HG02943 (cell line): ENCODE results near the gene LRRC28.

Source experiments
- ATAC-seq: cut with Tn5 transposase; IDR thresholded peaks from one replicate; pipeline ENCODE4 v1.9.1; 2021; ENCODE audit warnings: mild to moderate bottlenecking, low read depth, moderate library complexity; ENCODE audit not compliant: unreplicated experiment

LRRC28 gene

DNA sequence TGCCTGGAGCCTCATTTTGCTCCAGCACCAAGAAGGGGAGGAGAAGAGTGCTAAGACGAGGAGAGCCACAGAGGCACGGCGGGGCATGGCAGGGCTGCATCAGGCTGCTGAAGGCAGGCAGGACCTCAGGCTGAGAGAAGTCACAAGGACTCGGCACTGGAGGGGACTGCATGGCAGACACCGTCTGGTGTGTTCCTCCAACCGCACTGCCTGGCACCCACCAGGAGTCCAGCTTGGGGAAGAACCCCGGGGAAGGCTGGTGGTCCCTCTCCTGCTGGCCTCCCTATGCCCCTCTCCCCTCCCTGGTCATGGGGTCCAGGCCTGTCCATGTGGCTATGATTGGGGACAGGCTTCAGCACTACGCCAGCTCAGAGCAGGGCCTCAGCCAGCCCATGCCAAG, 161.3 kb downstream of the LRRC28 start:
- ATAC-seq: no peak

DNA sequence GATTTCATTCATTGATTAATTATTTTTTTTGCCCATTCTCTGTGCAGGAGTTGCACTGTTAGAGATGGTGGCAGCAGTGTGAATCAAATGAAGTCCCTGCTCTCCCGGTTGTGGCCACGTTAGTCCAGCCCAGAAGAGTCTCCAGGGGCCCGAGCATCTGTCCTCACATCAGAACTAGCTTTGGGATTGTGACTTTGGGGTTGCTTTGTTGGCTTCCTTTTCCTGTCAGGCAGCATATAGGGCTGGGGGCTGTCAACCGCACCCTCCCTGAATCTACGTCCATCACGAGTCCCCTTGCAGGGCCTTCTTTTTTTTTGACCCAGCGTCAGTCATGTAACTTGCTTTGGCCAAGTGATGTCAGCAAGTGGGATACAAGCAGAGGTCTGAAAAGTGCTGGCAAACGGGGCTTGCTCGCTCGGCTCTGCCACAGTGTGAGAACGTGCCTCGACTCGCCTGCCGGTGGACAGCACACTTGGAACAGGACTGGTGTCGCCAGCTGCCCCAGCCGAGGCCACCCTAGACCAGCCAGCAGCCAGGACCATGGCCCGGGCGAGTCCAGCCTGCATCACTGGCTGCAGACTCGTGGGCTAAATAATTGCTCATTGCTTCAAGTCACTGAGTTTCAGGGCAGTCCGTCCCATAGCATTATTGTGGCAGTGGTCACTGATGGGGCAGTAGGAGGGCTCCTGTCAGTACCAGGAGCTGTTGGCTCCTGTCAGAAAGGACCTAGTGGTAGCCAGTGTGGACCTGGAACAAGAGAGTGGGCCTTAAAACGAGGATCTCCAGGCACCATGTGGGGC, 162.9 kb downstream of the LRRC28 start:
- ATAC-seq: no peak

DNA sequence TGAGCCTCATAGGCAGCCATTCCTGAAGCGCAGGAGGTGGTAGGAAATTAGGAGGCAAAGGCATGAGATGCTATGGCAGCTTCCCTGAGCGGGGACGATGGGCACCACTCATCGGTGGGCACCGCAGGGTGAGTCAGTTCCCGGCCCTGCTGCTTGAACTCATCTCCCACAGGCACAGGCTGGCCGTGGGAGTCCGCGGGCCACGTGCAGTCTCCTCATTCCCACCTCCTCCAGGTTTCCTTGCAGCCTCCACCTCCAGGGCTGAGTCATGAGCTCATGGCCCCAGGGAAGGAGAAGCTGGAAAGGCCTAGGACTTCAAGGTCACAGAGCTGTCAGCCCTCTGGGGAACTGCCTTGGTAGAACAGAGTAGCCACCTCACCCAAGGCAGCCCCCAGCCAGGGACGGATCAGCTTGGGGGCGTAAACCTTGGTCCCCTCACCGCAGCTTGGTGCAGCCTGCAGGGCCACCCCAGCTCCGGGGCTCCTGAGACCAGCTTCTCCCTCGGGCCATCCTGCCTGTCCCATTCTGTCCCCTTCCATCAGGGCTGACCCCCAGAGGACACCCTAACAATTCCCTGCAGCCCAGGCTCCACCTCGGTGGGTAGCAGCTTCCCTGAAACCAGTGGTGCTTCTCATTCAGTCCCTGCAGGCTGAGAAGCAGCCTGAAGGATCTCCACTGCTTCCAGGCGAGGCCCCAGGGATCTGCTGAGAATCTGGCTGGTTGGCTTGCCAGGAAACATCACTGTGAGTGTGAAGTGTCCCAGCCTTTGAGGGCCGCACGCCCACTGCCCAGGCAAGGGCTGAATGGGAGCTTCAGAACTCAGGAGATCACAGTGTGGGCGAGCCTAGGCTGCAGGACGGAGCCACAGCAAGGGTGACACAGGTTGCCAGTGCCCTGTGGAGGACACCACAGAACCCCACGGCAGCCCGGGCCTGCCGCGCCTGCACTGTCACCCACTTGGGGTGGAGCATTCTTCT, 163.8 kb downstream of the LRRC28 start:
- no peak for ATAC-seq

DNA sequence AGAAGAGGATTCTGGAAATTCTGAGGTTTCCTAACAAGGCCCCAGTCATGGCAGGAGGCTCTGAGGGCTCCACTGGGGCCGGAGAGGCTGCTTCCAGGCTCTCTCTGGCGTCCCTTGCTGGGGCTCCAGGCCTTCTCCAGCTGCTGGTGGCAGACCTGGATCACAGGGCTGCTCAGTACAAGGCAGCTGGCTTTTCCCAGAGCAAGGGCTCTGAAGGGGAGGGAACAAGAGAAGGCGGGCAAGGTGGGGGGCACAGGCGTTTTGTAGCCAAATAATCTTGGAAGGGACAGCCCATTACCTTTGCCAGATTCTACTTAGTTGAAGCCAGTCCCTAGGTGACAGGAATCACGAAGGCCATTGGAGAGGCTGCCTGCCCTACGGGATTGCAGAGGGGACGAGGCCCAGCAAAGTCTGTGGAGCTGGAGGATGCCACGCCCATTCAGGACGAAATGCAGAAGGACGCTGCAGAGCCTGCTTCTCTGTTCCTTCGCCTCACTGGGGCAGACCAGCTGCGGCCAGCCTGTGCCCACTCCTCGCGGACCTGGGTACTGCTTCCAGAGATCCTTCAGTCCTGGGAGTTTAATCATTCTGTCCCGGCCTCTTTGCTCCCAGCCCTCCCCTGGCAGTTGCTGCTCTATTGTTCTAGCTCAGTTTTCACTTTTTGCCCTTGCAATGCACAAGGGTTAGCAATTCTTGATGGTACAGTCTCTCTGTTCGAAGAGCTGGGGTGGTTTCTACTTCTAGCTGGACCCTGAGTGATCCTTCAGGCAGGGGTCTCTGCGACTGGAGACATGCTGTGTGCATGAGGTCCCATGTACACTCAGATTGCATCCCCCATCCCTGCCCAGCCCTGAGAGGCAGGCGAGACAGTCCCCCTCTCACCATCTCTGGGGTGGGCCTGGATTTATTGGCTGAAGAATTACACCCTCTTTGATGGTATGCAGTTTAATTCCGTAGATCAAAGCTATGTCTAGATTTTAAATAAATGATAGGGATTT, 165.2 kb downstream of the LRRC28 start:
- no peak for ATAC-seq

DNA sequence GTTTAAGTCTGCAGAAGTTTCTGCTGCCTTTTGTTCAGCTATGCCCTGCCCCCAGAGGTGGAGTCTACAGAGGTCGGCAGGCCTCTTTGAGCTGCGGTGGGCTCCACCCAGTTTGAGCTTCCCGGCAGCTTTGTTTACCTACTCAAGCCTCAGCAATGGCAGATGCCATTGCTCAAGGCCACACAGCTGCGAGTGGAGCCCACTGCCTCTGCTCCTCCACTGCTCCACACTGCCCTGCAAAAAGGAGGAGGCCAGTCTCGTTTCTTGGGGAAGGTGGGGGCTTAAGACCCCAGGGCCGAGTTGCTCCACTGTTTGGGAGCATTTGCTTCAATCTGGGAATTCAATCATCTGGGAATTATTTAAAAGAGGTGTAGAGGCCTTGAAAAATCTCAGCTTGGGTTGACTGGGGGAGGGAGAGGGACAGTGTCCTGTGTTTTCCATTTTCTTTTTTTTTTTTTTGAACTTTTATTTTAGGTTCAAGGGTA, 169.9 kb downstream of the LRRC28 start:
- ATAC-seq: no peak

DNA sequence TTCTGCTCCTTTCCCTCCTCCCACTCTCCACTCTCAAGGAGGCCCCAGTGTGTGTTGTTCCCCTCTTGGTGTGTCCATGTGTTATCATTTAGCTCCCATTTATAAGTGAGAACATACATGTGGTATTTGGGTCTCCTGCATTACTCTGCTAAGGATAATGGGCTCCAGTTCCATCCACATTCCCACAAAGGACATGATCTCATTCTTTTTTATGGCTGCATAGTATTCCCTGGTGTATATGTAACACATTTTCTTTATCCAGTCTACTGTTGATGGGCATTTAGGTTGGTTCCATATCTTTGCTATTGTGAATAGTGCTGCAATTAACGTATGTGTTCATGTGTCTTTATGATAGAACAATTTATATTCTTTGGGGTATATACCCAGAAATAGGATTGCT, 170.5 kb downstream of the LRRC28 start:
- no peak for ATAC-seq

DNA sequence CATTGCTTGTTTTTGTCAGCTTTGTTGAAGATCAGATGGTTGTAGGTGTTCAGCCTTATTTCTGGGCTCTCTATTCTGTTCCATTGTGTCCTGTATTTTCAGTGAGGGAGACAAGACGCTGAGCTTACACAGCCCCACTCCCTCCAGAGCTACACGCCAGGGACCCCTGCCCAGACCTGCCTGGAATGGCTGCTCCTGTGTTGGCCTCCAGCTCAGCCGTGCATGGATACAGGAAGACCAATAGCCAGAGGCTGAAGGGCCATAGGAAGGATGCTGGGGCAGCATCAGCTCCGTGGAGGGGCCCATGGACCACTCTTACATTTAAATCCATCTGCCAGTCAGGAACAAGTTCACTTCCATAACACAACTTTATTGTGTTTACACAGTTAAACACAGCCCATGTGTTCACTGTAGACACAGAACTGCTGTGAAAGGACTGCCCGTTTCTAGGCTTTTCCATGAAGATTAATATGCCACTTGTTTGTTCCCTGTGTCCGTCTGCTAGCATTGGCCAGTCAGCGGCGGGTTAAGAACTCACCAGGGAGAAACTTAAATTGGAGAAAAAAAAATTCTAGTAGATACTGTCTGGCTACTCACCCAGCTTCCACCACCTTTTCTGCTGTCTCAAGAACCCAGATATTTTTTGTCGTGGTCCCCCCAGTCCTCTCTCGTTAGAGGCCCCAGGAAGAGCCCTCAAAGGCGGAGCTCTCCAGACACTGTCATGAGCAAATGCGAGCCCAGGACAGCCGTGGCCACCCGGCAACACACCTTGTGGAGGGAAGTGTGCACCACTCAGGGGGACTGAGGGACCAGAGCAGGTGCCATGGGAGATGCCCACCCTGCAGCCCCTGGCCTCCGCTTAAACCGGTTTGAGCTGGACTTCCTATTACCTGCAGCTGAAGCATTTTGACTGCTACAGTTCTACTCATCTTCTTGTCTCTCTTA, 172.2 kb downstream of the LRRC28 start:
- ATAC-seq: no peak

DNA sequence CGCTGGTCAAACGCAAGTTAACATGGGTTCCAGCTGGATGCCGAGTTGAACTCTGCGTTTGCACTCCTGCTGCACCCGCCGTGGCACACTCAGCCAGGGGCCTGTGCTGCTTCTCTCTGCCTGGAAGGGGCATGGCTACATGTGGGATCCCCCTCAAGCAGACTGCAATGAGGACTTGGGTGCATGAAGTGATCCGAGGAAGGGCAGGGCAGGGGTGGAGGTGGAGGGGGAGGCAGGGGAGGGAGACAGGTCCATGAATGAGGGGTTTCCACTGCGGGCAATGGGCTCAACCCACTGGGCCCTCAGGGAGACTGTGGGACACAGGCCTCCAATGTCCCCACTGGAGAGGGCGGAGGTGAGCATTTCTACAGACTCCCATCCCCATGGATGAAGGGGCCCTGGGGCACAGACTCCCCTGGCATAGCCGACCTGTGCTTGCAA, 172.9 kb downstream of the LRRC28 start:
- ATAC-seq: no peak

DNA sequence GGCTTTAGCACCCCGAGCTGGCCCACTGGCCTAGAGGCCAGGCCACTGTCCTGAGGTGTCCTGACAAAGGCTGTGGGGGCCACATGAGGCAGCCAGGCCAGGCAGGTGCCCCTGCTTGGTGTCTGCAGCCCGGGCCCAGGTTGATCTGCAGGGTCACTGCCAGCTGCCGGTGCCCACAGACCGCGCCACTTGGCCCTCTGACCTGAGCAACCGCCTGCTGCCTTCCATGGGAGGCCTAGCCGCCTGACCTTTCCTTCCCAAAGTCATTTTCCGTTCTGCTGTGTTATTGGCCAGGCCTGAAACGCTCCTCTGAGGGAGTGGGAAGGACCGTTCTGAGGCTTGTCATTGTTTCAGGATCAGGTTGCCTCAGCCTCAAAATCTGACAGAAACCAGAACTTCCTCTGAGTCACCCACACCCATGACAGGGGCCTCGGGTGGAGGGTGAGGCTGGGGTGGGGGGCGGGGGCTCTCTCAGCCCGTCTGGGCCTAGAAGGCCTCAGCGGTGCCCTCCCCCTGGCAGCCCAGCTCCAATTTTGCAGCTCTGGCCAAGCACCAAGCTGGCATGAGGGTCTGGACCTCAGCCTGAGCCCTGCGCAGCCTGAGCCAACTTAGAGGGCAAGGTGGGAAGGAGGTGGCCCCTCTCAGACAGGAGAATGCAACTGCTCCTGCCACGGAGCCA, 173.8 kb downstream of the LRRC28 start:
- no peak for ATAC-seq

DNA sequence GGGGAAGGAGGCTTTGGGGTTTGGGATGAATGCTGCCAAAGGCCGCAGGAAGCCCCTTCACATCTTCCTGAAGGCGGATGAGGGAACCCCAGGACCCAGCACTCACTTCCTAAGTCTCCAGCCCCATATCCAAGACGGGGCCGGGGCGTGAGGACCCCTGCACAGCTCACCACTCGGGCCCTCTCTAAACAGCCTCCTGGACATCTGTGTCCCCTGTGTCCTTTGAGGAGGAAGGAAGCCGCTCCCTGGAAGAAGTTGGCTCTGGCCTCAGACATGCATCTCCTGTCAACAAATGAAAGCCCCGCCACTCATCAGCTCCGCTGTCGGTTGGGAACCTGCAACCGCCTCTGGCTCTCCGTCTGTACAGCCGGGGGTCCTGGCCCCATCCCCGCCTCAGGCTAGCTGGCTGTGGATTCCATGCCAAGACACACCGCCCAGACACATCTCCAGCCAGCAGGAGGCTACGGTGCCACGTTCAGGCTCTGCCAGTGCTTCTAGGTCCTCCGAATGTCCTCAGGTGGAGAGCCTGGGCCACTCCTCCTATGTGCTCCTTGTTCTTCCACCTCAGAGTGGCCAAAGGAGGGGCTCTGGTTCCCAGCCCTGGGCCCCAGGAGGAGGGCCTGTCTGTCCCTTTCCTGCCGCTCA, 174.5 kb downstream of the LRRC28 start:
- ATAC-seq: no peak

DNA sequence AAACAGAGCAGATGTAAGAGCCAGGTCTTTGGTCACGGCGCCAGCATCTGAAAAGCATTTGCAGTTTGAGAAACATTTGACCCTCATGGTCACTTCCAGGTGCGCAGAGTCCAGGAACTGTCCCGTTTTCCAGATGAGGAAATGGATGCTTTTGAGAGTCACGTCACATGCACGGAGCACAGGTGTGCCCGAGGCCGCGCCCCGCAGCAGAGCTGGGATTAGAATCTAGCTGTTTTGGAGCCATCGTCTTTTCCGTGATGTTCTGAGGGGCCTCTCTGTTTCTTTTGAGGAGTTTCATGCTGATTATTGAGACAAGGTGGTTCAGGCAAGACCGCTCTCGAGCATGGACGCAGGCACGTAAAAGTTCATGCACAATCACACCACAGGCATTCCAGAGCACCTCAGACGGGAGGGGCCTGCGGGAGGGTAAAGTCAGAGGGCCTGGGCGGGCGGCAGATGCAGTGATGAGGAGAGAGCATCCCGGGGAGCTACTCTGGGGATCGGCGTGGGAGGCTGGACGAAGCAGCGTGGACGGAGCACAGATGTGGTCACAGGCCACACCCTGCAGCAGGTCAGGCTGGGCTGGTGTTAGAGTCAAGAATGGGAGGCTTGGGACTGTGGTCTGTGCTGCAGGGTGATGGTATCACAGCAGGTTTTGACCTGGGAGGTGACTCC, 175.3 kb downstream of the LRRC28 start:
- ATAC-seq: no peak

DNA sequence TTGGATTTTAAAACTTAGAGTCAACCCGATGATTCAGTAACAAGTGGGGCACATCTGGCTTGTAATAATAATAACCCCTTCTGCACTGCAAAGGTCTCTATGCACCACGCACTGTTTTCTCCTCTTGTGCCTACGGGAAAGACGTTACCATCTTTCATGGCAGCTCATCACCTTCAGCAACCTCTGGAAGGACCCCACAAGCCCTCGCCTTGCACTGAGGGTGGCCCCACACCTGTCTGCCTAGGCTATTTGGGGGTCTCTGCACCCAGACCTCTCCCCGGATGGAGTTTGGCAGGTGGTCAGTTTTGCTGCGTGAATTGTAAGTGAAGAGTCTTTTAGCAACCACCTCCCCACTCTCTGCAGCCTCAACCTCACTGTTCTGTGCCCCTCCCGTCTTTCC, 175.9 kb downstream of the LRRC28 start:
- no peak for ATAC-seq

DNA sequence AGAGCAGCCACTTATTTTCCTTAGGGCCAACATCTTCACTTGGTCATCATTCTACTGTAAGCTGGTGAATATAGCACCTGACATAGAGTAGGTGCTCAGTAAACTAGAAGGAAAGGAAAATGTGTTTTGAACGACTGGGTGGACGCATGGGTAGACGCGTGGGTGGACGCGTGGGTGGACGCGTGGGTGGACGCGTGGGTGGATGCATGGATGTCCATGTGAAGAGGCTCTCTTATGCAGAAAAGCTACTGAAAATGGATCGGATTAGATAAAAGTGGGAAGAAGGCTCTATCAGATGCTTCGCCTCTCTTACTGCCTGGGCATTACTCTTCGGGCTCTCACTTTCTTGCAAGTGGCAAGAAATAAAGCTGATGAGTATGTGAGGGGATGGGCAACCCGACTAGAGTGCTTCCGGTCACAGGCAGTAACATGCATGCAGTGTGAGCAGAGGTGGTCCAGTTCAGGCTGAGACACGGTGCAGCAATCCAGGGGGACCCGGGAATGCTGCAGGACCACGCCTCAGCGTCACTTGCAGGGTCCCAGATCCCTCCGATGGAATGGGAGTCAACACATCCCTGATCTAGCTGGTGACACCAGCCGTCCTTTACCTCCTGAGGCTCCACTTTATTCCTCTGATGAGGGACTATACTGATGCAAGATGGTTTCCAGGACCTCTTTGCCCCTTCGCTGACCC, 176.5 kb downstream of the LRRC28 start:
- ATAC-seq: no peak

DNA sequence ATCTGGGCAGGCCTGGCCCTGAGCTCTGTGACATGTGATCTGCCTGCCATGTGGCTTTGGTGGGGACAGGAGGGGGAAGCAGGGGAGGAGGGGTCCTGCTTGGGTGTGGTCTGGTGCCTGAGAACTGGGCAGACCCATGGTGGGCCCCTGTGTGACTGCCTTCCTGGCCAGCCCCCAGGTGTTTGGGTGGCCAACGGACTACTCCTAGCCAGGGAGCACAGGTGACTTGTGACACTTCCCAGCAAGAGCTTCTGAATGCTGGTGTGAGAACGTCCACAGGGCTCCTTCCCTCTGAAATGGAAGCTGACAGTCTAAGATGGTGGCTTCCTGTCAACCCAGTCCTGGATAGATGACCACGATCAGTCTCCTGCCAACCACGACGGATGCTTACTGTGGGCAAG, 178.4 kb downstream of the LRRC28 start:
- no peak for ATAC-seq

DNA sequence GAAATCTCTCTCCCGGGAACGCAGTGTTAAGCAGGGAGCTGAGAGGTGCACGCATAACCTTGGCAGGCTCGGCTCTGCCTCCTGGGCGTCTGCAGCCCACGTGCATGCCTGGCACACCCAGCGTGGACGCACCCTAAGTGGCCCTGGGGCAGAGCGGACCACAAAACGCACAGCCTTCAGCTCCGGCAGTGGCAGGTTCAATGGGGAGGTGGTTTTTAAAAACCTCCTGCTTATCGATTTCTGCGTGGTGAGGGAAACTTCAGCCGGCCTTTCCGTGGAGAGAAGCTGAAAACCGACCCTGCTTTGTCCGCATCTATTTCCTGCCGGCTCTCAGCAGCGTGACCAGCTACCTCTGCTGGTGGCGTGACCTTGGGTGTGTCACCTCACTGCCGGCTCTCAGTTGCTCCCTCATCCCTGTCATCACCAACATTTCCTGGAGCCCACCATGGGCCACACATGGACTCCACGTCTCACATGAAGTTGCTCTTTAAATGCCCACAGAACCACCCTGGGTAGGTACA, 179.7 kb downstream of the LRRC28 start:
- no peak for ATAC-seq

DNA sequence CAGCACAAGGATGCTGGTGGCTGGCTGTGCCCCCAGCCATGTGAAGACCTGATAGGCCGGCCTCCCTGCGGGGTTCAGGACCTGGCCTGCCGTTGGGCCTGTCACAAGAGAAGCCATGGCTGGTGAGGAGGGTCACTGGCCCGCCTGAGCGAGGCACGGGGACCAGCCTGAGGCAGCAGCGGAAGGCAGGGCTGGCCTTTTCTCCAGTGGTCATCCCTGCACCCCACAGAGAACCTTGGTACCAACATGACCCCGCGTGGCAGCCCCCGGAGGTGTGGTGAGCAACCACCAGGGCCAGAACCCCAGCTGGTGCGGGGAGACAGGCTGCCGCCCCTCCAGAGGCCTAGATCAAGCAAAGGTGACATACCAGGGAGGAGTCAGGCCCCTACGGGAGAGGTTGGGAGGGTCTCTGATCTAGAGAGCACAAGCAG, 180.4 kb downstream of the LRRC28 start:
- ATAC-seq: no peak
